ENCODE results near the gene SLCO1B3.

Gene SLCO1B3

DNA sequence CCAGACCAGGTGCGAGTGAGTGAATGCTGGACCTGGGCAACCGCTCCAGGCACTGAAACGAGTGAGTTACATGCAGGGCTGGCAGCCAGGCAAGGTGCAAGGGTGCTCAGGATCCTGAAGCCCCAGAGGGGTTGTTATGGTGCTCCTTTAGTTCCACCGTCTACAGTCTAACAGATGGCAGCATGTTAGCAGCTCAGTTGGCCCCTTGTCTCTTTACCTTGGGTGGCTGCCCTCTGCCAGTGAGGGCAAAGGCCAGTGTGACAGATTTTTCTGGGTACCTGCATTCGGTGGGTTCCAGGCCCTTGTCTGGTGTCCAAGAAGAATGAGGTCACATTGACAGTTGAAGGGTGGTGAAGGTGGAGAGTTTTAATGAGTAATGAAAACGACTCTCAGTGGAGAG, 106.8 kb downstream of the SLCO1B3 start:
- DNase-seq (ENCODE audit: low read depth in 1 of 2, low spot score in 1 of 2) = no peak
- H3K27me3 ChIP-seq (ENCODE audit: insufficient read depth, poor library complexity, severe bottlenecking) = no peaks in the 10 kb centered on the region
- TF ChIP-seq, protein P1, sequence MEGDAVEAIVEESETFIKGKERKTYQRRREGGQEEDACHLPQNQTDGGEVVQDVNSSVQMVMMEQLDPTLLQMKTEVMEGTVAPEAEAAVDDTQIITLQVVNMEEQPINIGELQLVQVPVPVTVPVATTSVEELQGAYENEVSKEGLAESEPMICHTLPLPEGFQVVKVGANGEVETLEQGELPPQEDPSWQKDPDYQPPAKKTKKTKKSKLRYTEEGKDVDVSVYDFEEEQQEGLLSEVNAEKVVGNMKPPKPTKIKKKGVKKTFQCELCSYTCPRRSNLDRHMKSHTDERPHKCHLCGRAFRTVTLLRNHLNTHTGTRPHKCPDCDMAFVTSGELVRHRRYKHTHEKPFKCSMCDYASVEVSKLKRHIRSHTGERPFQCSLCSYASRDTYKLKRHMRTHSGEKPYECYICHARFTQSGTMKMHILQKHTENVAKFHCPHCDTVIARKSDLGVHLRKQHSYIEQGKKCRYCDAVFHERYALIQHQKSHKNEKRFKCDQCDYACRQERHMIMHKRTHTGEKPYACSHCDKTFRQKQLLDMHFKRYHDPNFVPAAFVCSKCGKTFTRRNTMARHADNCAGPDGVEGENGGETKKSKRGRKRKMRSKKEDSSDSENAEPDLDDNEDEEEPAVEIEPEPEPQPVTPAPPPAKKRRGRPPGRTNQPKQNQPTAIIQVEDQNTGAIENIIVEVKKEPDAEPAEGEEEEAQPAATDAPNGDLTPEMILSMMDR (IDR thresholded peaks at IDR 0.05; ENCODE audit: insufficient read depth, low read length) = no peak
- TF ChIP-seq, protein P2, sequence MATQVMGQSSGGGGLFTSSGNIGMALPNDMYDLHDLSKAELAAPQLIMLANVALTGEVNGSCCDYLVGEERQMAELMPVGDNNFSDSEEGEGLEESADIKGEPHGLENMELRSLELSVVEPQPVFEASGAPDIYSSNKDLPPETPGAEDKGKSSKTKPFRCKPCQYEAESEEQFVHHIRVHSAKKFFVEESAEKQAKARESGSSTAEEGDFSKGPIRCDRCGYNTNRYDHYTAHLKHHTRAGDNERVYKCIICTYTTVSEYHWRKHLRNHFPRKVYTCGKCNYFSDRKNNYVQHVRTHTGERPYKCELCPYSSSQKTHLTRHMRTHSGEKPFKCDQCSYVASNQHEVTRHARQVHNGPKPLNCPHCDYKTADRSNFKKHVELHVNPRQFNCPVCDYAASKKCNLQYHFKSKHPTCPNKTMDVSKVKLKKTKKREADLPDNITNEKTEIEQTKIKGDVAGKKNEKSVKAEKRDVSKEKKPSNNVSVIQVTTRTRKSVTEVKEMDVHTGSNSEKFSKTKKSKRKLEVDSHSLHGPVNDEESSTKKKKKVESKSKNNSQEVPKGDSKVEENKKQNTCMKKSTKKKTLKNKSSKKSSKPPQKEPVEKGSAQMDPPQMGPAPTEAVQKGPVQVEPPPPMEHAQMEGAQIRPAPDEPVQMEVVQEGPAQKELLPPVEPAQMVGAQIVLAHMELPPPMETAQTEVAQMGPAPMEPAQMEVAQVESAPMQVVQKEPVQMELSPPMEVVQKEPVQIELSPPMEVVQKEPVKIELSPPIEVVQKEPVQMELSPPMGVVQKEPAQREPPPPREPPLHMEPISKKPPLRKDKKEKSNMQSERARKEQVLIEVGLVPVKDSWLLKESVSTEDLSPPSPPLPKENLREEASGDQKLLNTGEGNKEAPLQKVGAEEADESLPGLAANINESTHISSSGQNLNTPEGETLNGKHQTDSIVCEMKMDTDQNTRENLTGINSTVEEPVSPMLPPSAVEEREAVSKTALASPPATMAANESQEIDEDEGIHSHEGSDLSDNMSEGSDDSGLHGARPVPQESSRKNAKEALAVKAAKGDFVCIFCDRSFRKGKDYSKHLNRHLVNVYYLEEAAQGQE (IDR thresholded peaks at IDR 0.05; ENCODE audit: insufficient replicate concordance, low read depth) = no peak
- H3K4me3 ChIP-seq (replicated peaks; ENCODE audit: insufficient read depth, low read length) = no peak overlapping the region
- H3K27ac ChIP-seq (replicated peaks) = no peak overlapping the region

DNA sequence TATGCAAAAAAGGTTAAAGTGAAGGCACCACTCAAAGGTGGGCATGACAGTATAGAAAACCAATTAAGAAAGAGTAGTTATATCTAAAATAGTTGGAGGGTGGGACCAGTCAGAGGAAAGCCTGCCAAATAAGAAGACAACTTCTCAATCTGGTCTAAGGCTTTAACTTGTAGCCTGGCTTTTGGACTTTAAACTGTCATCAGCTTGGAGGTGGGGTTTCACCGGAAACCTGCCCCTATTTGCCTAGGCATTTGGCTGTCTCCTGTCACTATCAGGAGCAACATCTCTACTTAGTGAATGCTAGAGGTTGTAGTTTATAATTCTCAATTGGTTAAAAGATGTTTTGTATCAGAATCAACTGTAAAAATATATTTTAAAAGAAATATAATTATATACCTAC, 107.3 kb downstream of the SLCO1B3 start:
- Histone ChIP-seq H3K27ac (replicated peaks) (no peak overlapping the region), H3K27me3 (ENCODE audit: insufficient read depth, poor library complexity, severe bottlenecking) (no peaks in the 10 kb centered on the region), H3K4me3 (replicated peaks; ENCODE audit: insufficient read depth, low read length) (no peak overlapping the region)
- no peak for DNase-seq (ENCODE audit: low read depth in 1 of 2, low spot score in 1 of 2)
- TF ChIP-seq POLR2AphosphoS5 (IDR thresholded peaks at IDR 0.05; ENCODE audit: low read depth) = no peak
- TF ChIP-seq, protein P1 (IDR thresholded peaks at IDR 0.05; ENCODE audit: insufficient read depth, low read length) = no peak
- no peak for TF ChIP-seq SPI1 (IDR thresholded peaks at IDR 0.05; ENCODE audit: borderline replicate concordance, low read depth)
- TF ChIP-seq, protein P2 (IDR thresholded peaks at IDR 0.05; ENCODE audit: insufficient replicate concordance, low read depth) = no peak
- TF ChIP-seq GABPA (IDR thresholded peaks at IDR 0.05; ENCODE audit: low read depth) = no peak

DNA sequence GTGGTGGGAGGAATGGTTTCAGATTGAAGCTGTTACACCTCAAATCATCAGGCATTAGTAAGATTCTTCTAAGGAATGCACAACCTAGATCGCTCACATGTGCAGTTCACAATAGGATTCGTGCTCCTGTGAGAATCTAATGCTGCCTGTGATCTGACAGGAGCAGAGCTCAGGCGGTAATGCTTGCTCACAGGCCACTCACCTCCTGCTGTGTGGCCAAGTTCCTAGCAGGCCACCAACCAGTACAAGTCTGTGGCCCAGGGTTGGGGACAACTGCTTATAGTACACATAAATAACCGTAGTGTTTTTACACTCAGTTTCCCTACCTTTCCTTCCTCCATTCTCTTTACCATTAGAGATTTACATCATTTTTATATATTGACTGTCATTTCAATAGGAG, 121.4 kb downstream of the SLCO1B3 start:
- no peak for DNase-seq (ENCODE audit: low read depth in 1 of 2, low spot score in 1 of 2)
- no peak overlapping the region for H3K27ac ChIP-seq (replicated peaks)

More for the DNA sequence above, 121.4 kb downstream of the SLCO1B3 start:
- TF ChIP-seq, protein P2 (IDR thresholded peaks at IDR 0.05; ENCODE audit: insufficient replicate concordance, low read depth) = no peak
- TF ChIP-seq SPI1 (IDR thresholded peaks at IDR 0.05; ENCODE audit: borderline replicate concordance, low read depth) = no peak
- no peak for TF ChIP-seq POLR2AphosphoS5 (IDR thresholded peaks at IDR 0.05; ENCODE audit: low read depth)
- H3K27me3 ChIP-seq (ENCODE audit: insufficient read depth, poor library complexity, severe bottlenecking) = no peaks in the 10 kb centered on the region
- H3K4me3 ChIP-seq (replicated peaks; ENCODE audit: insufficient read depth, low read length) = no peak overlapping the region
